GM18951 (cell line): ENCODE results near the gene ZNF587.
"Not testable (repeated sequence)": the region's sequence is repeated elsewhere in the genome, so short reads cannot be mapped to it uniquely, and the experiment has no call there.

ENCODE experiments used
- POLR2A ChIP-seq: IDR thresholded peaks from 4 replicates; pipeline ENCODE4 v1.6.1; 2011; ENCODE audit warnings: mild to moderate bottlenecking; ENCODE audit not compliant: insufficient read length, insufficient read depth; ENCODE audit errors: extremely low read depth
- in situ Hi-C: fragments of 300-500 bp; cut with MboI; formaldehyde crosslinking; loops from one replicate; pipeline ENCODE4 v1.12.0; 2022; ENCODE audit warnings: low sequenced_read_pairs, mixed read lengths, inconsistent platforms; ENCODE audit not compliant: unreplicated experiment

The ZNF587 gene

GRCh38 chr19:57841122-57841763, 8.4 kb upstream of the ZNF587 start:
- in situ Hi-C loops: no loop called here
- no peak for TF ChIP-seq POLR2A

- in situ Hi-C loops: not testable (repeated sequence)
Observed at GRCh38 chr19:57847164-57847563, 2.5 kb upstream of the ZNF587 start.

- in situ Hi-C loops: not testable (repeated sequence)
Observed at GRCh38 chr19:57849162-57849665, 445 bp upstream of the ZNF587 start.

- no peak for TF ChIP-seq POLR2A
- in situ Hi-C loops: no loop called here
Observed at GRCh38 chr19:57850553-57851017, 926 bp downstream of the ZNF587 start.

GRCh38 chr19:57851812-57852603, 2.3 kb downstream of the ZNF587 start:
- in situ Hi-C loops: not testable (repeated sequence)

GRCh38 chr19:57854117-57854516, 4.5 kb downstream of the ZNF587 start:
- in situ Hi-C loops: not testable (repeated sequence)

GRCh38 chr19:57862351-57862750, 12.7 kb downstream of the ZNF587 start:
- in situ Hi-C loops: not testable (repeated sequence)

- in situ Hi-C loops: no loop called here
- no peak for TF ChIP-seq POLR2A
Observed at GRCh38 chr19:57867868-57868492, 18.3 kb downstream of the ZNF587 start.

- in situ Hi-C loops: not testable (repeated sequence)
Observed at GRCh38 chr19:57869655-57870054, 20.0 kb downstream of the ZNF587 start.

- in situ Hi-C loops: no loop called here
- no peak for TF ChIP-seq POLR2A
Observed at GRCh38 chr19:57870225-57870624, 20.6 kb downstream of the ZNF587 start.

- in situ Hi-C loops: no loop called here
- TF ChIP-seq POLR2A: no peak
Observed at GRCh38 chr19:57872450-57872849, 22.8 kb downstream of the ZNF587 start.

GRCh38 chr19:57873883-57874799, 24.5 kb downstream of the ZNF587 start:
- in situ Hi-C loops: not testable (repeated sequence)

GRCh38 chr19:57886046-57886445, 36.4 kb downstream of the ZNF587 start:
- no peak for TF ChIP-seq POLR2A
- in situ Hi-C loops: no loop called here
